ENCODE data around the gene EIF2AK2. TPM values are rescaled to one million over a fixed set of nuclear protein-coding genes. Genes with fewer than 3 reads are reported as not detected.

The EIF2AK2 gene
- total RNA-seq, 1 donor from 2014 or later = 49.7 TPM

DNA sequence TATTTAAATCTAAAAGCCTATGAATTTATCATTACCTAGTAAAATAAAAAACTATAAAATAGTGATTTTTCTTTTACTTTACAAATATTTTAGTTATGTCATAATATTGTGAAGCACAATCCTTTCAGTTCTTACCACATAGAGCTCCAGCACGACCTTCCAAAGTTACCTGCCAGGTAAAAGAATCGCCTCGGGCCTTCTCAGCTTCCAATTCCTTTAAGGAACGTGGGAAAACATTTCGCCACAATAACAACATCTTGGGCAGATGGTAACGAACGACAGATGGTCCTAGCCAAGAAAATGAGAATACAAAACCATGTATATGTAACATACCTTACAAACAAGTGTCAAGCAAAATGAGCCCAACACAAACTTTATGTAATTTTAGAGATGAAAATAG lies 96.3 kb downstream of the EIF2AK2 start:
- H3K27ac Mint-ChIP-seq (ENCODE audit: unreplicated experiment) = no peak overlapping the region
- H3K36me3 Mint-ChIP-seq (ENCODE audit: unreplicated experiment) = peaks cover 44% of the 10 kb centered on the region
- H3K27me3 Mint-ChIP-seq (ENCODE audit: unreplicated experiment) = no peaks in the 10 kb centered on the region
- no peaks in the 10 kb centered on the region for H3K9me3 Mint-ChIP-seq (ENCODE audit: unreplicated experiment)
- no peak overlapping the region for H3K4me3 Mint-ChIP-seq (ENCODE audit: unreplicated experiment)
- TF ChIP-seq, protein P1, sequence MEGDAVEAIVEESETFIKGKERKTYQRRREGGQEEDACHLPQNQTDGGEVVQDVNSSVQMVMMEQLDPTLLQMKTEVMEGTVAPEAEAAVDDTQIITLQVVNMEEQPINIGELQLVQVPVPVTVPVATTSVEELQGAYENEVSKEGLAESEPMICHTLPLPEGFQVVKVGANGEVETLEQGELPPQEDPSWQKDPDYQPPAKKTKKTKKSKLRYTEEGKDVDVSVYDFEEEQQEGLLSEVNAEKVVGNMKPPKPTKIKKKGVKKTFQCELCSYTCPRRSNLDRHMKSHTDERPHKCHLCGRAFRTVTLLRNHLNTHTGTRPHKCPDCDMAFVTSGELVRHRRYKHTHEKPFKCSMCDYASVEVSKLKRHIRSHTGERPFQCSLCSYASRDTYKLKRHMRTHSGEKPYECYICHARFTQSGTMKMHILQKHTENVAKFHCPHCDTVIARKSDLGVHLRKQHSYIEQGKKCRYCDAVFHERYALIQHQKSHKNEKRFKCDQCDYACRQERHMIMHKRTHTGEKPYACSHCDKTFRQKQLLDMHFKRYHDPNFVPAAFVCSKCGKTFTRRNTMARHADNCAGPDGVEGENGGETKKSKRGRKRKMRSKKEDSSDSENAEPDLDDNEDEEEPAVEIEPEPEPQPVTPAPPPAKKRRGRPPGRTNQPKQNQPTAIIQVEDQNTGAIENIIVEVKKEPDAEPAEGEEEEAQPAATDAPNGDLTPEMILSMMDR (IDR thresholded peaks at IDR 0.05) = no peak
- no peaks in the 10 kb centered on the region for H3K4me1 Mint-ChIP-seq (ENCODE audit: unreplicated experiment)
- no peak for DNase-seq (ENCODE audit: extremely low spot score, unreplicated experiment)

DNA sequence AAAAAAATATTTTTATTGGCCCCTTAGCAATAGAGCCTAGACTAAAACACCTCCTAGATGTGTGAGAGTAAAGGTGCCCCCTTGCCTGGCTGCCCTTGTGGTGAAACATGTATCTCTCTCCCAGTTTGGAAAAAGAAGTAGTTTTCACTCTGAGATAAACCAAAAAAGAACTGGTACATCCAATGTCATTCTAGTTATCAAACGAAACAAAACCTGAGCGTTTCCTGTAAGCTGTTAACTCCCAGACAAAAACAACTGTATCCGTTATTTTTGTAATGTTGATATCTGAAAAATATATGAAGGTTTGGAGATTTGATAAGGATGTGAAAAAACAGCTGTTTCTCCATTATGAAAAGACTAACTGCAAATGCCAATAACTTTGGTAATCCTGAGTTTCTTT lies 96.9 kb downstream of the EIF2AK2 start:
- H3K4me1 Mint-ChIP-seq (ENCODE audit: unreplicated experiment) = no peaks in the 10 kb centered on the region
- TF ChIP-seq, protein P1 (IDR thresholded peaks at IDR 0.05) = no peak
- H3K27ac Mint-ChIP-seq (ENCODE audit: unreplicated experiment) = no peak overlapping the region

DNA sequence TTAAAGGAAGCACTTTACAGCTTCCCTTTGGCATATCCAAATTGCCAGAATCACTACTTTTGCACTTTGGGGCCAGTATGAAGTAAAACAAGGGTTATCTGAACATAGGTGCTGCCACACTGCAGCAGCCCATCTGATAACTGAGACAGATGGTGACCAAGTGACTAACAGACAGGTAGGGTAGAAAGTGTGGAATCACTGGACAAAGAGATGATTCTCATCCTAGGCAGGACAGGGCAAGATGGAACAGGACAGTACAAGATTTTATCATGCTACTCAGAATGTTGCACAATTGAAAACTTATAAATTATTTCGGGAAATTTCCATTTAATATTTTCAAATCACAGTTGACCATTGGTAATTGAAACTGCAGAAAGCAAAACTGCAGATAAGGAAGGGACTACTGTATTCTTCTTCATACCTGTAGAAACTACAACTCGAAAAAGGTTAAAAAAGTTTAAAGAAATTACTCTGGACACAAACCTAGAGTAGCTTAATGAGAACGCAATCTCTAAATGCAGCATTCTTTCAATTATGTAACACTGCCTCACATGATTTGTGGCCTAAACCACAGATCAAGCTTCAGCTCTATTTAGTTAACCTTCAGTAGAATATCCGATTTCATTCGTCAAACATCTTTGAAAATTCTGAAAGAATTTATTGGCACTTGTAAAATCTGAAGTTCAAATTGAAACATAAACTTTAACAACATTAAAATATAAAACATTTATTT lies 104.0 kb downstream of the EIF2AK2 start:
- no peak overlapping the region for H3K27ac Mint-ChIP-seq (ENCODE audit: unreplicated experiment)
- H3K27me3 Mint-ChIP-seq (ENCODE audit: unreplicated experiment) = no peaks in the 10 kb centered on the region
- no peak overlapping the region for H3K4me3 Mint-ChIP-seq (ENCODE audit: unreplicated experiment)
- TF ChIP-seq, protein P1 (IDR thresholded peaks at IDR 0.05) = no peak
- peaks cover 51% of the 10 kb centered on the region for H3K36me3 Mint-ChIP-seq (ENCODE audit: unreplicated experiment)
- H3K4me1 Mint-ChIP-seq (ENCODE audit: unreplicated experiment) = no peaks in the 10 kb centered on the region
- DNase-seq (ENCODE audit: extremely low spot score, unreplicated experiment) = no peak
- no peaks in the 10 kb centered on the region for H3K9me3 Mint-ChIP-seq (ENCODE audit: unreplicated experiment)

More for the DNA sequence above, 96.9 kb downstream of the EIF2AK2 start:
- Mint-ChIP-seq H3K27me3 (ENCODE audit: unreplicated experiment) (no peaks in the 10 kb centered on the region), H3K4me3 (ENCODE audit: unreplicated experiment) (no peak overlapping the region), H3K9me3 (ENCODE audit: unreplicated experiment) (no peaks in the 10 kb centered on the region), H3K36me3 (ENCODE audit: unreplicated experiment) (peaks cover 43% of the 10 kb centered on the region)
- DNase-seq (ENCODE audit: extremely low spot score, unreplicated experiment) = no peak

Other genes with a start within 250 kb of the EIF2AK2 start
- gene STRN, start 190.4 kb downstream of the EIF2AK2 start, total RNA-seq = 27.0 and 27.2 TPM in 2 replicates
- gene HEATR5B, start 72.6 kb downstream of the EIF2AK2 start, total RNA-seq = 18.1 and 19.0 TPM in 2 replicates
- 8.1 and 9.3 TPM in 2 replicates for gene GPATCH11, start 72.5 kb downstream of the EIF2AK2 start, total RNA-seq
- gene SULT6B1, start 31.7 kb upstream of the EIF2AK2 start, total RNA-seq = not detected in 2 replicates
- gene CEBPZOS, start 39.5 kb upstream of the EIF2AK2 start, total RNA-seq = not detected in 2 replicates
- 28.2 and 34.1 TPM in 2 replicates for gene CEBPZ, start 74.6 kb upstream of the EIF2AK2 start, total RNA-seq
- 17.8 and 17.9 TPM in 2 replicates for gene NDUFAF7, start 74.7 kb upstream of the EIF2AK2 start, total RNA-seq
- 50.1 and 54.7 TPM in 2 replicates for gene PRKD3, start 167.9 kb upstream of the EIF2AK2 start, total RNA-seq
- gene QPCT, start 187.7 kb upstream of the EIF2AK2 start, total RNA-seq = not detected in 2 replicates

All from osteocyte (in vitro differentiated cells).